GM21619 (cell line): Measurements from ENCODE around the gene PPP1R10.
A peak's percentile ranks its signal among the peaks of the same experiment; 100 is the strongest.
"Not testable (repeated sequence)": the region's sequence is repeated elsewhere in the genome, so short reads cannot be mapped to it uniquely, and the experiment has no call there.

Experiments
- ATAC-seq: cut with Tn5 transposase; IDR thresholded peaks from one replicate; pipeline ENCODE4 v1.9.1; 2021; ENCODE audit not compliant: unreplicated experiment

The PPP1R10 gene

DNA sequence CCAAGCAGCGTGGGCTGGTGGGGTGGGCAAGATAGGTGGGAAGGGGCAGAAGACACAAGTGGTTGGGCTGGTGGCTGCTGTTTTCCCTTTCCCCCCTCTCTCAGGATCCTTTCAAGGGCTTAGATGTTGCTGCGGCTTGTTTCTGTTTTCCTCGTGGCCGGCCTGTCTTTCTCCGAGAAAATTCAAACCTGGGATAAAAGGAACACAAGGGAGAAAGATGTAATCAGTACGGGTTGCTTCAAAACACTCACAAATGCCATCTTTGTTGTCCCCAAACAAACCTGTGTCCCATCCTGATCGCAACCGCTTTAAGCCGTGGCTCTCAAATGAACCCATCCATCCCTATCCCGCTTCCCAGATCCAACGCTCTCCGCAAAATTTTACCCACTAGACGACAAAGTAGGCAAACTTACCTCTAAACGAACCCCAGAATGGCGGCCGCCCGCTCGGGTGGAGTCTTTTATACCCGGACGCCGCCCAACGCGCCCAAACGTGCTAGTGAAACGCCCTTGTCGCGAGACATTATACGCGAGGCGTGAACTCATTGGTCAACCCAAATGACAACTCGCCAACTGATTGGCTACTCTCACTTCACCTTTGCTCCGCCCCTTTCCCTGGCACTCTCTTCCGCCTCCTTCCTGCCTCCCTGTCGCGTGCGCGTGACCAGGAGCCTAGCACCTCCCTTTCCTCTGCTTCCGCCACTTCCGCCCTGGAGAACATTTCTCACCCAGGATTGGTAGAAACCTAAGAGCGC lies at the start of gene PPP1R10:
TSS of gene PPP1R10 (minus strand) at position 433 of the 754 bp plus-strand sequence. CDS start 7,299 bp downstream, outside the sequence.
- peak; percentile 66 for ATAC-seq

DNA sequence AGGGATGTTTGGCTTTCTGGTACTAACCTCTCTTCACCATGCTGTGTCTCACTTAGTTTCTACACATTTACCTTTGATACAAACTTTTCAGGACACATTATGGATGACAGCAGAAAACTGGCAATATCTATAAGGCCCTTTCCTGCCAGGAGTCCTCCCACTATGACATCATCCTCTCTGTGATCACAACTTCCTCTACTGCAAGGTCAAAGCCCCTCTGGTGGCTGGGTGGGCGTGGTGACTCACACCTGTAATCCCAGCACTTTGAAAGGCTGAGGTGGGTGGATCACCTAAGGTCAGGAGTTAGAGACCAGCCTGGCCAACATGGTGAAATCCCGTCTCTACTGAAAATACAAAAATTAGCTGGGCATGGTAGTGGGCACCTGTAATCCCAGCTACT lies 49.3 kb upstream of the PPP1R10 start:
- ATAC-seq = not testable (repeated sequence)

- no peak for ATAC-seq
These were observed 48.1 kb upstream of the PPP1R10 start for GRCh38 chr6:30664994-30665767.

- ATAC-seq = not testable (repeated sequence)
These were observed 40.9 kb upstream of the PPP1R10 start for GRCh38 chr6:30657922-30658321.

GRCh38 chr6:30657454-30657853 lies 40.4 kb upstream of the PPP1R10 start:
- ATAC-seq = no peak

DNA sequence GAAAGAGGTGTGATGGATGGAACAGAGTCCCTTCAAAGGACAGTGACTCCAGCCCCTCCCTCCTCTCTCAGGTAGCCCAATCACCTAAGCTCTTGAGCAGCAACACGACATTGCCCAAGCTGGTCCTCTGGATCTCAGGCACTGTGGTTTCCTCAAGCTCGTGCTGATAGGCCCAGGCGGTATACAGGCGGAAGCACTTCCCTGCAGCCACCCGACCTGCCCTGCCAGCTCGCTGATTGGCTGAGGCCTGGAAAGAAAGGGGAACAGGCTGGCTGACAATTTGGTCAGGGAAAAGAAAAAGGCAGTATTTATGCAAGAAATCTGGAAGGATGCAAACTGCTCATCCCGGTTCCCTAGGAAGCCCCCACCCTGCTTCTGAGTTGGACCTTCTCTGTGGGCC lies 39.5 kb upstream of the PPP1R10 start:
- no peak for ATAC-seq

DNA sequence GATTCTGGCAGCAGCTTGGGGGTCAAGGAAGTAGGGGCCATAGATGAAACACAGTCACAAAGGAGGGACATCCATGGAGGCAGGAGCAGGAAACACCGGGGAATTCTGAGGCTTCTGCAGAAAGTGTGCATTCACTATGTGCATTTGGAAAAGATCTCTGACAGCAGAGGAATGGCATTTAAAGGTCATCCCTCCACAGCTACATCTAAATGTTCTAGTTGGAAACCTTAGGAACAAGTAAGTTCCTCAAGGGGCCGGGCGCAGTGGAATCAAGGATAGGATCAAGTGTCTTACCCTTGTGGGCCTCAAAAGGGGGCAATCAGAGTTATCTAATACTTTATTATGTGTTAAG lies 38.7 kb upstream of the PPP1R10 start:
- ATAC-seq = no peak

GRCh38 chr6:30654798-30655742 lies 38.0 kb upstream of the PPP1R10 start:
- ATAC-seq = no peak

DNA sequence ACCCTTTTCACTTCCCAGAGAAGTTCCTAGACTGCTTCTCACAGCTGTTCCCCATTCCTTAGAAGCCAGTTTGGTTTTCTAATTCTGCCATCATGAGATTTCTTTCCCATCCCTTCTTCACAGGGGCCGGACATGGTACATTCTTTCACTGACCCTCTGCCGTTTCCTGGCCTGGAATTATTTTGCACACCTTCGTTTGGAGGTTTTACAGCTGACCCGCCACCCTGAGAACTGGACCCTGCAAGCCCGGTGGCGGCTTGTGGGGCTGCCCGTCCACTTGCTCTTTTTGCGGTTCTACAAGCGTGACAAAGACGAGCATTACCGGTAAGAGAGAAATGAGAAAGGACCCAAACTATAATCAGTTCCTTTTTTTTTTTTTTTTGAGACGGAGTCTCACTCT lies 34.1 kb upstream of the PPP1R10 start:
- ATAC-seq = no peak

- peak; percentile 61 for ATAC-seq
These were observed 30.4 kb upstream of the PPP1R10 start for GRCh38 chr6:30647242-30648116.

GRCh38 chr6:30646450-30647241 lies 29.6 kb upstream of the PPP1R10 start, which contains the start of gene C6orf136:
Gene C6orf136 (plus strand): TSS chr6:30647133. CDS start chr6:30647232, 99 bp downstream.
- peak; percentile 42 for ATAC-seq

DNA sequence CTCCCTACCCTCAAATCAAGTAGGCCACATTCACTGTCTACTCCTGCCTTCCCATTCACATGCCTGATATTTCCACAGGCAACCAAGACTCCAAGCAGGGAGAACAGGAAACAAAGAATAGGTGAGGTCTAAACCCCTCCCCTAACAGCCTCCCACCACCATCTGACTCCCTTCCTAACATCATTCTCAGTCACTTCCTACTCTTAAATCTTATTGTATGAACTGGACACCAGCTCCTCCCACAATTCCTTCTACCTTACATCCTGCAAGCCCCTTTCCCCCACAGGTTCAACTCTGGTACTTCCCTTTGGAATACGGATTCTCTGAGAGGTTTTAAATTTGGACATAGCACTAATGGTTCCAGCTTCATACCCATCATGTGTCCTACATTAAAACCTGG lies 28.9 kb upstream of the PPP1R10 start:
- no peak for ATAC-seq

GRCh38 chr6:30644769-30645168 lies 27.7 kb upstream of the PPP1R10 start:
- ATAC-seq = no peak

DNA sequence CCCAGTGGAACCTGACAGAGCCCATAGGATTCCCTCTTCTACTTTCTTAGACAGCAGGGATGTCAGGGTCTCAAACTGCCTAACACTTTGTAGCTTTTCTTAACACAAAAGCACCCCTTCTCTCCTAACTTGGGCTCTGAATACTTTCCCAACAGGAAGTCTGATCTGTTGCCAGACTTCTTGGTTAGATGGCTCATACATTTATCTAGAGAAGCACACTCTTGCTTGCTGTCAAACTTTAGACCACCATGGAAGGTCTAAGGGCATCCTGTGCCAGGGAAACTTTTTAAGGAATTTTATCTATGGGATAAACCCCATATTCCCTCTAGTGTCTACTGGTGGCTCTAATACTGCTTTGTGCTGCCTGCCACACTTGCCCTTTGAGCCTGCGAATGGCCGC lies 26.6 kb upstream of the PPP1R10 start:
- ATAC-seq = no peak

DNA sequence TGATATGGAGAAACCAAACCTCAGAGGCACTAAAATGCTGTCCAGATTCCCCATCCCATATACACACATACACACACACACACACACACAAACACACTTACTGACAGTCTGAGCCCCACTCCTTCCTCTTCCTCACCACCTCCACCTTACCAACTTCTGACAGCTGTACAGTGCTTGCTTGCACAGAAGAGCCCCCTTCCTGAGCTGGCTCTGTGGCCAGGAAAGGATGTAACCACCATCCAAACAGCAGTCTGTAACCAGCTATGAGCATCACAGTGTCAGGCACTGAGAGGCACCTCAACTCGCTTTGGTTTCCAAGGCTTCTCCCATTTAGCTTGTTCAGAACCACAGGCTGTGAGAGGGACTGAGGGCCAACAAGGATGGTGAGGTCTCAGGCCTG lies 24.0 kb upstream of the PPP1R10 start:
- no peak for ATAC-seq

- no peak for ATAC-seq
These were observed 23.4 kb upstream of the PPP1R10 start for GRCh38 chr6:30640481-30640880.

GRCh38 chr6:30635834-30636233 lies 18.8 kb upstream of the PPP1R10 start:
- no peak for ATAC-seq

DNA sequence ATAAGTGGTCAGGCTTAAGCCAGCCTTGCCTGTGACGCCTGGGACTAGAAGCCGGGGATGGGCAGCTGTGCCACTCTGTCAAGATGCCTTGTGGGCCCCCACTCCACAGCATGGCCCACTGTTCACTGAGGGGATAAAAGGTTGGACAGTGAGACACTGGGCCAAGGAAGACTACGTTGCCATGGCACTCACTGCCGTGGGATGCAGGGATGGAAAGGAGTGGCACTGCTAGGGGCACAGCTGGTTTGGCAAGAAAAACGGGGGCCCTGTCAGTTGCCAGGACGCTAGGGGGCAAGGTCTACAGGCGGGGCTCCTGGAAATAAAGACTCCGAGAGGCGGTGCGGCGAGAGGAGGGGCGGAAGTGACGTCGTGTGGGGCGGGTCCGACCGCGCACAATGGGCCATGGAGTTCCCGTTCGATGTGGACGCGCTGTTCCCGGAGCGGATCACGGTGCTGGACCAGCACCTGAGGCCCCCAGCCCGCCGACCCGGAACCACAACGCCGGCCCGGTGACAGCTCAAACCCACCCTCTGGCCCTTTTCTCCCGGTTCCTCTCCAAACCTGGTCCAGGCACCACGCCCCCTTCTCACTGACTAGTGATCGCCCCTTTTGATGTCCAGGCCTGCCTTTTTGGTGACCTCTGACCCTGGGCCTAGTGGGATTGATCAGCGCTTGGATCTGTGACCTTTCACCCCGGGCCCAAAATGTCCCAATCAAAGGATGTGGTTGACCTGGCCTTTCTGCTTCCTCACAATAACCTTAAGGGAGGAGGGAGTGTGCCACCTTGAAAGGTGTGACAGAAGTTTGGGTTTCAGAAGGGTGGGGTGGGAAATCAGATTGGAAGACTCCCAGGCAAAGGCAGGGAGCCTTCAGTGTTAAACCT lies 9.7 kb upstream of the PPP1R10 start, which contains the start of gene ATAT1:
TSS of gene ATAT1 (plus strand) at position 391 of the 883 bp plus-strand sequence.
- peak; percentile 86 for ATAC-seq
